ENCODE measurements around the gene SCAPER.
"Not testable (repeated sequence)": the region's sequence is repeated elsewhere in the genome, so short reads cannot be mapped to it uniquely, and the experiment has no call there.

Gene SCAPER

DNA sequence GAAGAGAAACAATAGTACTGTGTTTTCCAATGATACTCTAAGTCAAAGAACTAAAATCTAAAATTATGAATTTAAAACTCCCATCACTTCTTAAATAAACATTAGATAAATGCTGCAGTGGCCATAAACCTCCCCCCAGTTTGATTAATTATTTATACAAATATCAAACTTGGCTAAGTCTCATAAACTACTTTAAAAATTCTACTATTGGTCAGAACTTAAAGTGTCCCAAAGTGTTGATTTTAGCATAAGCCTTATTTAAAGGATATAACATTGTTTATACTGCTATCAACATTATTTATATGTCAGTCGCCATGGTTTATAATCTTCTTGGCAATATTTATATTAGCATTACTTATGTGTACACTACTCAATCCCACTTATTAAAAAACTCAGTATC, 132.4 kb downstream of the SCAPER start:
- DNase-seq = no peak

DNA sequence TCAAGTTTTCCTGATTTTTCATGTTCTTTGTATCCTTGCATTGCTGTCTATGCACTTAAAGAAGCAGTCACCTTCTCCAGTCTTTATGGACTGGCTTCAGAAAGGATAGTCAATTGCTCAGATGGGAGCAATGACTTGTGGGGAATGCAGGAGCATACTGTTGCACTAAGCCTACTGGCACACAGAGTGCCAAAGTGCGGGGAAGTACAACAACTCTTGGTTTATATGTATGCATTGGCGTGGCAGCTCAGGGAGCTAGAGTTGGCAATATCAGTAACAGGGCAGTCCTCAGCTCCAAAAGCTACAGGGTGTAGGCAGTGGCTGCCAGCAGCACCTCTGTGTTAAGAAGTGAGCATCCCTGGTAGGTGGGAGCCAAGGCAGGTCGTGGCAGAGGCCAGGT, 141.1 kb downstream of the SCAPER start:
- DNase-seq = no peak

DNA sequence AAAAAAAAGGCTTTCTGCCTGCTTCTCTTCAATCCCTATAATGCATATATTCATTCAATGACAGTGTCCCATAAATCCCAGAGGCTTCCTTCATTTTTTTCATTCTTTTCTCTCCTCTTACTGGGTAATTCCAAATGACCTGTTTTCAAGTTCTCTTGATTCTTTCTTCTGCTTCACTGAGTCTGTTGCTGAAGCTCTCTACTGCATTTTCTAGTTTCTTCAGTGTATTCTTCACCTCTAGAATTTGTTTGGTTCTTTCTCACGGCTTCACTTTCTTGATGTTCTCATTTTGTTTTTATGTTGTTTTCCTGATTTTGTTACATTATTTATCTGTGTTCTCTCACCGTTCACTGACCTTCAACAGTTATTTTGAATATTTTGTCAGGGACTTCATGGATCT, 141.6 kb downstream of the SCAPER start:
- DNase-seq = no peak

DNA sequence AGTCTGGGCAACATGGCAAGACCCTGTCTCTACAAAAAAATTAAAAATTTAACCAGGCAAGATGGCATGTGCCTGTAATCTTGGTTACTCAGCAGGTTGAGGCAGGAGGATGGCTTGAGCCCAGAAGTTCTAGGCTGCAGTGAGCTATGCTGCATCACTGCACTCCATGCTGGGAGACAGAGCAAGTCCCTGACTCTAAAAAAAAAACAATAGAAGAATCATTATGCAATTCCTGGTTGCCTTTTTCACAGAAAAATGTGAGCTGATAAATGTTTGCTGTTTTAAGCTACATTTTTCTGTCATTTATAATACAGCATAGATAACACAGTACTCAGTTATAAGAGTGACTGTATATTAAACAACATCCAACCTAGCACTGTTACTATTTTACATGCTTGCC, 148.8 kb downstream of the SCAPER start:
- DNase-seq = no peak

DNA sequence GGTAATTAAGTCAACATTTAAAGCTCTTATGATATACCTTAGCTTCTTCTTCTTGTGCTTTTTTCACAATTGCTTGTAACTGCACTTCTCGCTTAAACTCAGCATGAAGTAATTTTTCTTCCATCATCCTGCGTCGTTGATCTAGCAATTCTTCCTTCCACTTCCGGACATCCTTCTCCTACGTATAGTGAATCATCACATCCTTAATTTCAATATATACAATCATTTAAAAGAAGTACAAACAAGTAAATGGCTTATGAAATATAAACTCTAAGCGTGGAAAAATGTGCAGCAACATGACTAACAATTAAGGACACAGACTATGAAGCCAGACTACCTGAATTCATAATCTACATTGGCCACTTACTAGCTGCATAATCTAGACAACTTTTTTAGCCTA, 151.4 kb downstream of the SCAPER start:
- no peak for DNase-seq

DNA sequence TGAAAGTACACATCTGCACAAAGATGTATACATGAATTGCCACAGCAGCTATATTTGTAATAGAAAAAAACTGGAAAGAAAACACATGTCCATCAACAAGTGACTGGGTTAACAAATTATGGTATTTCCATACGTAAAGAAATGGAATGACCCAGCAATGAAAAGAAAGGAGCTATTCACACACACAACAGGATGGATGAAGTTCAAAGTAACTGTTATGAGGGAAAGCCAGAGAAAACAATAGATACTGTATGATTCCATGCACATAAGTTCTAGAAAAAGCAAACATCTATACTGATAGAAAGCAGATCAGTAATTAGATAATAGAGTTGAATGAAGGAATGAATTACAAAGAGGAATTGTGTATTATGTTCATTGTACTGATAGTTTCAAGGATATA, 152.0 kb downstream of the SCAPER start:
- DNase-seq = no peak

DNA sequence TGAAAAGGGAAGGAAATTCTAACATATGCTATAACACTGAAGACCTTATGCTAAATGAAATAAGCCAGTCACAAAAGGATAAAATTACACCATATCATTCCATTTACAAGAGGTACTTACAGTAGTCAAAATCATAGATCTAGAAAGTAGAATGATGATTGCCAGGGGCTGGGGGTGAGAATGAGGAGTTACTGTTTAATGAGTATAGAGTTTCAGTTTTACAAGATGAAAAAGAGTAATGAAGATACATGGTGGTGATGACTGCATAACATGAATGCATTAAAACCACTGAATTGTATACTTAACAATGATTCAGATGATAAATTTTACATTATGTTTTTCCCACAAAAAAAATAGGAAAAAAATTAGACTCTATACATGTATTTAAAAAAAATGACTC, 152.6 kb downstream of the SCAPER start:
- no peak for DNase-seq

DNA sequence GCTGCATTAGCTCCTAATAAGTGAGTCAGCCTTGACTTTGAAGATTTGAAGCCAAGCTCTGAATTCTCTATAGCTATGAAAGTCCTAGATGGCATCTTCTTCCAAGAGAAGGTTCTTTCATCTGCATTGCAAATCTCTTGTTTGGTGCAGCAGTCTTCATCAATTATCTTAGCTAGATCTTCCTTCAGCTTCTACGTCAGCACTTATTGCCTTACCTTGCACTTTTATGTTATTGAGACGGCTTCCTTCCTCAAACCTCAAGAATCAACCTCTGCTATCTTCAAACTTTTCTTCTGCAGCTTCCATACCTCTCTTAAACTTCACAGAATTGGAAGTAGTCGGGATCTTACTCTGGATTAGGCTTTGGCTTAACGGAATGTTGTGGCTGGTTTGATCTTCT, 167.6 kb downstream of the SCAPER start:
- DNase-seq = no peak

DNA sequence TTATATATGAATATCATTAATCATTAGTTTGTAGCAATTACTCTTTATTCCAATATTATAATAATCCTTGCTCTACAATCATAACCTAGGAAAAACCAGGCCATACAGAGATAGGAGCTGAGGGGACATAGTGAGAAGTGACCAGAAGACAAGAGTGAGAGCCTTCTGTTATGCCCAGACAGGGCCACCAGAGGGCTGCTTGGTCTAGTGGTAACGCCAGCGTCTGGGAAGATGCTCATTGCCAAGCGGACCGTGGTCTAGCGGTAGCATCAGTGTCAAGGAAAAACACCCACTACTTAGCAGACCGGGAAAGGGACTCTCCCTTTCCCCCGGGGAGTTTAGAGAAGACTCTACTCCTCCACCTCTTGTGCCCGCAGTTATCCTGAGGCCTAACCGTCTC, 172.8 kb downstream of the SCAPER start:
- DNase-seq = not testable (repeated sequence)

DNA sequence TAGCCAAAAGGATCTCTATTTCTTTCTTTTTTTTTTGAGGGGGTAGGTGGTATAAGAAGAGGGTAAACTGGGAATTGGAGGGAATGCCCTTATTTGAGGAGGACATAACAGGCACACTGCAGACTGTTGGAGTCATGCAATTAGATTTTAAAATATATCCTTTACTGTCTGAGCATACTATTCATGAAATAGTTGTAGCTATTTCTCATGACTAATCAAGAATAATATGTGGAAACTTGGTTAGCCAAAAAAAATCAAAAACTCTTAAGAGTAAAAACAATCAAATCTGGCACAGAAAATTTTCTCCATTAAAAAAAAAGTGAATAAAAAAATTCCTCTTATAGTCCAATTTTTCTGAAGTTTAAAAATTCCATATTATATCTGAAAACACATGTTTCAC, 174.9 kb downstream of the SCAPER start:
- DNase-seq = no peak

DNA sequence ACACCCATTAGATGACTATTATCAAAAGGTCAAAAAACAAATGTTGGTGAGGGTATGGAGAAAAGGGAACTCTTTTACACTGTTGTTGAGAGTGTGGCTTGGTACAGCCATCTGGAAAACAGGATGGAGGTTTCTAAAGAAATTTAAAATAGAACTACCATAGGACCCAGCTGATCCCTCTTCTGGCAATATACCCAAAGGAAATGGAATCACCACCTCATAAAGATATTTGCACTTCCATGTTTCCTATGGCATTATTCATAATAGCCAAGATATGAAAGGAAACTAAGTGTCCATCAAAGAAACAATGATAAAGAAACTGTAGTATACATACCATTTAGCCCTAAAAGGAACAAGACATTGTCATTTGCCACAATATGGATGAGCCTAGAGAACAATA, 186.3 kb downstream of the SCAPER start:
- DNase-seq = no peak

DNA sequence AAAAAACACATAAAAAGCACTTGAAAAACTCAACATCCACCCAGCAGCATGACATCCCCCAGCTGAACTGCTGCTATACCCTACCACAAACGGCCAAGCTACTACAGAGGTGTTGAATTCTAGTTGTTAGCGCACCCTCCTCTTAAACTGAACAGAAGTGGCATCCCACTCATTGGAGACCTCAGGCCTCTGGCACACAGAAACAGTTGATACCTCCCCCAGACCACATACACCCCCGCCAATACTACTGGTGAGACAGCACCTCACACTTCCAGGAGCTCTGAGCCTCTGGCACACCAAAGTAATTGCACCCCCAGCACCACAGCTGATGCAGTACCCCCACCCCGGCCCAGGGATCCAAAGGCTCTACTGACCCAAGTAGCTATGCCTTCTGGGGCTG, 190.2 kb downstream of the SCAPER start:
- no peak for DNase-seq

DNA sequence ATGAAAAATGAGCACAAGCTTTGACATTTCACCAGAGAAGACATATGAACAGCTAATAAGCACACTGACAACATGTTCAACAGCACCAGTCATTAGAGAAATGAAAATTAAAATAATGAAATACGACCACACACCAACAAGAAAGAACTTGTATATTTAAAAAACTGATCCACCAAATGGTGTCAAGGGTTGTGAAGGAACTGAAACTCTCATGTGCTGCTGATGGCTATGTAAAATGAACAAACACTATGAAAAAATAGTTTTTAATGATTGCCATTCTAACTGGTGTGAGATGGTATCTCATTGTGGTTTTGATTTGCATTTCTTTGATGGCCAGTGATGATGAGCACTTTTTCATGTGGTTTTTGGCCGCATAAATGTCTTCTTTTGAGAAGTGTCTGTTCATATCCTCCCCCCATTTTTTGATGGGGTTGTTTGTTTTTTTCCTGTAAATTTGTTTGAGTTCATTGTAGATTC, 193.8 kb downstream of the SCAPER start:
- DNase-seq = no peak

DNA sequence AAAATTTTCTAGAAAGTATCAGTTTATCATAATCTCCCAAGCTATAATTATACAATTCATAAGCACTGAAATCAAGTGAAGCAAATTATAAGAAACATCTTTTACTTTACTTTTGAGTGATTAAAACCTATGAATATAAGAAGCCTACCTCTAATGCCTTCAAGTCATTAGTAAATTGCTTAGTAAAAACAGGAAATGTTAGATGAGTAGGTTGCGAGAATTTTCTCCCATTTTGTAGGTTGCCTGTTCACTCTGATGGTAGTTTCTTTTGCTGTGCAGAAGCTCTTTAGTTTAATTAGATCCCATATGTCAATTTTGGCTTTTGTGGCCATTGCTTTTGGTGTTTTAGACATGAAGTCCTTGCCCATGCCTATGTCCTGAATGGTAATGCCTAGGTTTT, 201.1 kb downstream of the SCAPER start:
- DNase-seq = not testable (repeated sequence)

DNA sequence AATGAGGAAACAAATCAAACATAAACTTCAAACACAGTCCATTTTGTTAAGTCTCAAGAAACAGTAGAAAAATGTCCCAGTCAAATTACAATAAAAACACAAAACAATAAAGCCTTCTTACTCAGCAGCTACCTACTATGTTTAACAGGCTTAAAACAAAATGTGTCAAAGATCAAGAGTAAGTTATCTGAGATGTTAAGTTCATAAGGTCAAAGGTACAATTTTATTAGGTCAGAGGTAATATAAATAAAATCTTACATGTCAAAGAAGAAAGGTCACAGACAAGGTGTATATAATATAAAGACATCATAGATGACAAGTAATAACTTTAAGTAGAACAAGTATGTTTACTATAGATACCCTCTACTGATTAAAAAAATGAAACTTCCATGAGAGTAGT, 208.3 kb downstream of the SCAPER start:
- no peak for DNase-seq

DNA sequence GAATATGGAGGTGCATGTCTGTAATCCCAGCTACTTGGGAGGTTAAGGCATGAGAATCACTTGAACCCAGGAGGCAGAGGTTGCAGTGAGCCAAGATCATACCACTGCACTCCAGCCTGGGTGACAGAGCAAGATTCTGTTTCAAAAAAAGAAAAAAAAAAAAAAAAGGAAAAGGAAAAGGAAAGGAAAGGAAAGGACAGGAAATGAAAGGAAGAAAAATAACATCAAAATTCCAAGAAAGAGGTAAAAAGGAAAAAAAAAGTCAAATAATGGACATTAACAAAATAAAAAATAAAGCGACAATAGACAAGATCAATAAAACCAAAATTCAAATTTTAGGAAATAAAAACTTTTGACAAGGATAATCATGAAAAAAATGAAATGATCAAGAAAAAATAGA, 212.6 kb downstream of the SCAPER start:
- DNase-seq = not testable (repeated sequence)

DNA sequence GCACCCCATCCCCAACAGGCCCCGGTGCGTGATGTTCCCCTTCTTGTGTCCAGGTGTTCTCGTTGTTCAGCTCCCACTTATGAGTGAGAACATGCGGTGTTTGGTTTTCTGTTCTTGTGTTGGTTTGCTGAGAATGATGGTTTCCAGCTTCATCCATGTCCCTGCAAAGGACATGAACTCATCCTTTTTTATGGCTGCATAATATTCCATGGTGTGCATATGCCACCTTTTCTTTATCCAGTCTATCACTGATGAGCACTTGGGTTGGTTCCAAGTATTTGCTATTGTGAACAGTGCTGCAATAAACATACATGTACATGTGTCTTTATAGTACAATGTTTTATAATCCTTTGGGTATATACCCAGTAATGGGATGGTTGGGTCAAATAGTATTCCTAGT, 217.5 kb downstream of the SCAPER start:
- not testable (repeated sequence) for DNase-seq

DNA sequence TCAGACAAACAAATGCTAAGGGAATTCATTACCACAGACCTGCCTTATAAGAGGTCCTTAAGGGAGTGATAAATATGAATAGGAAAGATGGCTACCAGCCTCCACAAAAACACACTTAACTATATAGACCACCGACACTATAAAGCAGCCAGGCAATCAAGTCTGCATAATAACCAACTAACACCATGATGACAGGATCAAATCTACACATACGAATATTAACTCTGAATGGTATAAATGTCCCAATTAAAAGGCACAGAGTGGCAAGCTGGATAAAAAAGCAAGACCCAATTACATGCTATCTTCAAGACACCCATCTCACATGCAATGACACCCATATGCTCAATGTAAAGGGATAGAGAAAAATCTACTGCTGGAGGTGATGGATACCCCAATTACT, 221.1 kb downstream of the SCAPER start:
- DNase-seq = no peak

DNA sequence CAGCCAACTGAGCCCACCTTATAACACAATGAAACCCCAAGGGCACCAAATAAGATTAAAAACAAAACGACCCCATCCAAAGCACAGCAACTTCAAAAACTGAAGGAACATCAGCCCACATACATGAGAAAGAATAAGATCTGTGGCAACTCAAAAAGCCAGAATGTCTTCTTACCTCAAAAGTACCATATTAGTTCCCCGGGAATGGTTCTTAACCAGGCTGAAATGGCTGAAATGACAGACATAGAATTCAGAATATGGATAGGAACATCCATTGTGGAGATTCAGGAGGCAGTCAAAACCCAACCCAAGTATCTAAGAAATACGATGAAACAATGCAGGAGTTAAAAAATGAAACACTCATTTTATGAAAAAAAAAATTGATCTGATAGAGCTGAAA, 222.3 kb downstream of the SCAPER start:
- DNase-seq = no peak

DNA sequence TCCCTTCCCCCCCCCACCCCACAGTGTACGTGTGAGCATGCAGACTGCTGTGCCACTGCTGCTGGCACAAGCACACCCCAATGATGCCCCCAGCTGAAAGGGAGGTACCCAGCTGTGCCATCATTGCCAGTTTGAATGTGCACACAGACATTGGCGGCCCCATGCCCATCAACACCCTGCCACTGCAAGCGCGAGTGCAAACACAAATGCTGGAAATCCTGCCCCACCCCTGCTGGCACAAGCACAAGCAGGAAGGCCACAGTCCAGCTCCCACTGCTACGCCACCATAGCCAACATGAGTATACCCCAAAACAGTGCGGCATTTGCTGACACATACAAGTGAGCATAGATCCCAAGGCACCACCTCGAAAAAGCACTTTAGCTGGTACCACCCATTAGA, 222.9 kb downstream of the SCAPER start:
- no peak for DNase-seq

DNA sequence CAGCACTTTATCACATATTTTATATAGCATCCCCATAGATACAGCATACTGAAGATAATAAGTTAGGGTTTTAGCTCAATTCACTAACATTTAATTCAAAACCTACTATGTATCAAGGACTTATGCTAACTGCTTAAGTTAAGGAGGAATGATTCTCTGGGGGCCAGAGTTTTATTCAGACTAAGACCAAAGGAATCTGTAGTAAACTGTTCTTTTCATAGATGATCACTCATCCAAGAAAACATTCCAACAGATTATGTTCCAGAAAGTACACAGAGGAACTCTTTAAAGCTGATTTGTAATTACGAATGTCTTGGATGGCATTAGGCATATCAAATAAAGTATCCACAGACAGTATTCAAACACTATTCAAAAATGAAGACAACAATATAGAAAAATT, 226.4 kb downstream of the SCAPER start:
- DNase-seq = peak; percentile 48

DNA sequence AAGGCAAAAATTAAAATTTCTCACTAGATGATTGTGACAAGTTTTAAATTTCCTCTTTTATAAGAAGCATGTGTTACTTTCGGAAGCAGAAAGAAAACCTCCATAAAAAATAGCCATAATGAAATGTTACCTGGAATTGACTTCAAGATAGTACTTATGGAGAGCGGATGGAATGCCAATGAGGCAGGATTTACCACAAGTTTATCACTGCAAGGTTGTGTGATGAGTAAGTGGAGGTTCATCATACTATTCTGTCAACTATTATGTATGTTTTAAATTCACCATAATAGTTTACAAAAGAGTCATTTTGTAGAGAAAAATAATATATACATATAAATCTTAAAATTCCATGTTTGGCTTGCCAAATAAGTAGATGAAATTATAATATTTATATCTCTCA, 230.3 kb downstream of the SCAPER start:
- DNase-seq = peak; percentile 64

DNA sequence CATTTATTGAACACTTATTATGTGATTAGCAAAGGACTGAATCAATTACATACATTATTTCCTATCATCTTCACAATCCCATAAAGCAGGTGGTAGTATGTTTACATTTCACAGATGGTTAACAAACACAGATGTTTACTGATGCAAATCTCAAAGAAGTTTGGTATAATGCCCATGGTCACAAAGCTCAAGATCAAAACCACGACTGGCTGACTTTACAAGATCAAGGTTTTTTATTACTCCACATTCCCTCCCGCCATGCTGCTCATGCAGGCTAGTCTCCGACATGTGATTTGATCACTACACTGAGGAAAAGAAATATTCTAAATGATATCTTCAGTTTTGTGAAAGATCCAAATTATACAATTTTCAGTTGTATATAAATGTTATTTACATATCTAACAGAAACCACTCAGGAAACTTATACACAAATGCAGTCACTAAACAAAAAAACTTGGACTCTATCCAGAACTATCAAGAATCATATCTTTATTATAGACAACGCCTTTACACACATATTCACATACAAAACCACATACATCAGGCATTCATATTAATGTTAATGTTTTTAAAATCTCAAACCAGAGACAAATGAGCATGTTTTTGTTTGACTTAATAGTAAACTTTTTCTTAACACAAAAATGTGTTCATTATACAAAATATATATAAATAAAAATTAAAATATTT, 235.5 kb downstream of the SCAPER start:
- no peak for DNase-seq

DNA sequence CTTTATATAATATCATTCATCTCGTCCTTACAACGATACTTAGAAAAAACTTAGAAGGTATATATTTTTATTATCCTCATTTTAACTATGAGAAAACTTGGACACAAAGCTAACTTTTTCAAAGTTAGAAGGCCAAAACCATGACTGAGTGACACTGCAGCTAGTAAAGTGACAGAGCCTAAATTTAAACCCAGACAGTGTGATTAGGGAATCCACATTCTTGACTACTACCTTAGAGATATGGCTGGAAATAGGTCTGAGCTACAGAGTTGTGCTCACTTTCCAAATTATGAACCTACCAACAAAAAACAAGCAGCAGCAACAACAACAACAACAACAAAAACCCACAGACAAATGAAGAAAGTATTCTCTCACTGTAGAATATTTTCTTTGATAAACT, 236.2 kb downstream of the SCAPER start:
- no peak for DNase-seq

DNA sequence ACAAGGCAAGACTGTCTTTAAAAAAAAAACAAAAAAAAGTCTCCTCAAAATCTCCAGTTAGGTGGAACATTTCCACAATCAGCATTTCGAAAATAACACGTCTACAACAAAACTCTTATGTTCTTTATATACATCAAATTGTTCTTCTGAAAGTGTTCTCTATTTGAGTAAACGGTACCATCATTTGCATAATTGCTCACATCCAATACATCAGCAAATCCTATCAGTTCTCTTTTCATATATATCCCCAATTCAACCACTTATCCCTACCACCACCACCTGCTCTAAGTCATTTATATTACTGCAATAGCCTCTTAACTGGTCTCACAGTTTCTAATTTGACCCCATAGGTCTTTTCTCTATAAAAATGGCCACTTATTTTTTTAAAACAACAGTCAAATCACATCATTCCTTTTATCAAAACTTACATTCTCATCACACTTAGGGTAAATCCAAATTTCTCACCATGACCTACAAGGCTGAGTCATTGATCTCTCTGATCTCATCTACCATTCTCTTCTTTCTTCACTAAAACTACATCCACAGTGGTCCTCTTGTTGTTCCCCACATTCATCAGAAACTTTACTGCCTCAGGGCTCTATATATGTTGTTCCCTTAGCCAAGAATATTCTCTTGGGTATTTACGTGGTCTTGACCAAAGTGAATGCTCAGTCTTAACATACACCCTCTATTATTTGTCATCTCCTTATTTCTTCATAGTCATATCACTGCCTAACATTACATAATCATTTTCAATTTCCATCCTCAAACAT, 237.0 kb downstream of the SCAPER start:
- DNase-seq = no peak
